Fibroblast of villous mesenchyme (primary cell): Measurements from ENCODE around the gene STOM. TPM values are rescaled to one million over a fixed set of nuclear protein-coding genes. Genes with fewer than 3 reads are reported as not detected.

Source experiments
- DNase-seq: peaks from one replicate; pipeline ENCODE4 v3.0.0-alpha.2; 2010; ENCODE audit warnings: low read depth
- H3K4me3 ChIP-seq: 2 replicates; pipeline ENCODE4 v1.5.1; 2011; ENCODE audit warnings: low read depth, mild to moderate bottlenecking, low read length
- CTCF ChIP-seq: IDR thresholded peaks from 2 replicates; pipeline ENCODE4 v1.5.1; 2012; ENCODE audit warnings: low read depth, mild to moderate bottlenecking, low read length; ENCODE audit not compliant: insufficient read depth
- total RNA-seq: library from RNA; depleted of rRNA; stranded (reverse); fragments of >200 nt; gene quantifications from 2 replicates; pipeline ENCODE4 v1.2.3, GENCODE V29; 2012

STOM gene
- total RNA-seq, 1 donor, result 168 TPM

- TF ChIP-seq CTCF, result no peak
- DNase-seq, result no peak
- H3K4me3 ChIP-seq, result no peak overlapping the region
Observed at GRCh38 chr9:121316852-121317373, 53.1 kb downstream of the STOM start.

- H3K4me3 ChIP-seq, result no peak overlapping the region
- no peak for TF ChIP-seq CTCF
- no peak for DNase-seq
Observed at GRCh38 chr9:121316378-121316777, 53.7 kb downstream of the STOM start.

GRCh38 chr9:121313458-121314152 lies 56.4 kb downstream of the STOM start:
- TF ChIP-seq CTCF, result no peak
- H3K4me3 ChIP-seq, result no peak overlapping the region
- DNase-seq, result no peak

- no peak for TF ChIP-seq CTCF
- H3K4me3 ChIP-seq, result no peak overlapping the region
- DNase-seq, result no peak
Observed at GRCh38 chr9:121312169-121312568, 57.9 kb downstream of the STOM start.

- no peak for TF ChIP-seq CTCF
- no peak for DNase-seq
- H3K4me3 ChIP-seq, result no peak overlapping the region
Observed at GRCh38 chr9:121310571-121310970, 59.5 kb downstream of the STOM start.

GRCh38 chr9:121309833-121310425 lies 60.1 kb downstream of the STOM start:
- TF ChIP-seq CTCF, result no peak
- no peak overlapping the region for H3K4me3 ChIP-seq
- no peak for DNase-seq

- H3K4me3 ChIP-seq, result no peak overlapping the region
- TF ChIP-seq CTCF, result no peak
- no peak for DNase-seq
Observed at GRCh38 chr9:121309171-121309570, 60.9 kb downstream of the STOM start.
